Measurements from ENCODE around the gene COX18.

The COX18 gene

DNA sequence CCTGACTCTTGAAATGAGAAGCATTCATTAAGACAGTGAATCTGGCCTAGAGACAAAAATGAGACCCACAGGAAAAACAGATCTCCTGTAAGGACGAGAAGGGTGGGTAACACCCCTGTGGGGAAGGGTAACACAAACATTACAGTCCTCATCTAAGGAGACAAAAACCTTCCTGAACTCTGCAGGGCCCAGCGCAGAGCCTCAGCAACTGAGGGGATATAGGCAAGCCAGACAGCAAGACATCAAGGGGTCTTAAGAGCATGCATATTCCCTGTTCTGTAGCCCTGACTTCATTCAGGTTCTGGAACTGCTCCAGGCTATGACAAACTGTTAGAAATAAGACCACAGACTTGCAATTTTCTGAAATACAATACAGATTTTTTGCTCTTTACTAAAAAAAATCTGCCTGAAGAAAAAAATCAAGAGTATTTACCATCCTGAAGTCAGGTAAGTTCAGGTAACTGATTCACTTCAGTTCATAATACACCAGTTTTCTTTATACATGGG, 15.5 kb downstream of the COX18 start:
- H3K4me1 ChIP-seq (ENCODE audit: control insufficient read depth in 2 of 2, insufficient read depth in 2 of 2, low read length in 2 of 2), result no peaks in the 10 kb centered on the region
- H3K36me3 ChIP-seq (ENCODE audit: control insufficient read depth in 2 of 2, insufficient read depth in 2 of 2, low read length in 2 of 2), result peaks cover 20 to 39% of the 10 kb centered on the region in 2 donors
- no peaks in the 10 kb centered on the region for H3K27me3 ChIP-seq (ENCODE audit: control insufficient read depth in 2 of 2, insufficient read depth in 2 of 2, low read length in 2 of 2)
- no peak overlapping the region for H3K27ac ChIP-seq (ENCODE audit: low read depth in 2 of 2, low read length in 2 of 2)
- H3K9me3 ChIP-seq (ENCODE audit: control insufficient read depth in 2 of 2, low read length in 2 of 2), result no peaks in the 10 kb centered on the region
- no peak overlapping the region for H3K4me3 ChIP-seq (ENCODE audit: low read length in 2 of 2)
- H3K9ac ChIP-seq (ENCODE audit: low read depth in 1 of 2, low read length in 2 of 2), result no peak overlapping the region

GRCh38 chr4:73053076-73053475, 16.4 kb downstream of the COX18 start:
- Histone ChIP-seq H3K27ac (ENCODE audit: low read depth in 2 of 2, low read length in 2 of 2) (no peak overlapping the region), H3K9ac (ENCODE audit: low read depth in 1 of 2, low read length in 2 of 2) (no peak overlapping the region), H3K9me3 (ENCODE audit: control insufficient read depth in 2 of 2, low read length in 2 of 2) (no peaks in the 10 kb centered on the region), H3K27me3 (ENCODE audit: control insufficient read depth in 2 of 2, insufficient read depth in 2 of 2, low read length in 2 of 2) (no peaks in the 10 kb centered on the region), H3K4me1 (ENCODE audit: control insufficient read depth in 2 of 2, insufficient read depth in 2 of 2, low read length in 2 of 2) (no peaks in the 10 kb centered on the region), H3K36me3 (ENCODE audit: control insufficient read depth in 2 of 2, insufficient read depth in 2 of 2, low read length in 2 of 2) (peaks cover 11 to 30% of the 10 kb centered on the region in 2 donors), H3K4me3 (ENCODE audit: low read length in 2 of 2) (no peak overlapping the region)

GRCh38 chr4:73051625-73052024, 17.9 kb downstream of the COX18 start:
- H3K4me3 ChIP-seq (ENCODE audit: low read length in 2 of 2), result no peak overlapping the region
- peaks cover 8 to 18% of the 10 kb centered on the region in 2 donors for H3K36me3 ChIP-seq (ENCODE audit: control insufficient read depth in 2 of 2, insufficient read depth in 2 of 2, low read length in 2 of 2)
- no peak overlapping the region for H3K27ac ChIP-seq (ENCODE audit: low read depth in 2 of 2, low read length in 2 of 2)
- no peaks in the 10 kb centered on the region for H3K4me1 ChIP-seq (ENCODE audit: control insufficient read depth in 2 of 2, insufficient read depth in 2 of 2, low read length in 2 of 2)
- H3K27me3 ChIP-seq (ENCODE audit: control insufficient read depth in 2 of 2, insufficient read depth in 2 of 2, low read length in 2 of 2), result no peaks in the 10 kb centered on the region
- H3K9me3 ChIP-seq (ENCODE audit: control insufficient read depth in 2 of 2, low read length in 2 of 2), result no peaks in the 10 kb centered on the region
- H3K9ac ChIP-seq (ENCODE audit: low read depth in 1 of 2, low read length in 2 of 2), result no peak overlapping the region

- Histone ChIP-seq H3K27ac (ENCODE audit: low read depth in 2 of 2, low read length in 2 of 2) (no peak overlapping the region), H3K9ac (ENCODE audit: low read depth in 1 of 2, low read length in 2 of 2) (no peak overlapping the region), H3K9me3 (ENCODE audit: control insufficient read depth in 2 of 2, low read length in 2 of 2) (no peaks in the 10 kb centered on the region)
Measured at GRCh38 chr4:73045879-73046278, 23.6 kb downstream of the COX18 start.

DNA sequence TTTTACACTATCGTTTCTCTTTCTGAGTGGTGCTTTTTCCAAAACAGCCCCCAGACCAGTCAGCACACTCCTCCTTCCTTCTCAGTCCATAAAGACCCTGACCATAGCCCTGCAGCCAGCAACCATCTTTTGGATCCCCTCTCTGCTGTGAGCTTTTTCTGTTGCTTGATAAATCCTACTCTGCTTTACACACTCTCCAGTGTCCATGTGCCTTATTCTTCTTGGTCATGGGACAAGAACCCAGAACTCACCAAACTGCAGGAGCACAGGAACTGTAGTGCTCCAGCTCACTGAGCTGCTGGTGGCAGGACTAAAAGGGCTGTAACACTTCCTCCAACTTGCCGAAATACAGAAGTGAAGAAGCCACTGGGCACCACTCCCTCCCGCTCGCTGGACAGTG, 32.5 kb downstream of the COX18 start:
- H3K4me3 ChIP-seq (ENCODE audit: low read length in 2 of 2), result no peak overlapping the region
- H3K9me3 ChIP-seq (ENCODE audit: control insufficient read depth in 2 of 2, low read length in 2 of 2), result peaks cover 0 to 5% of the 10 kb centered on the region in 2 donors
- no peak overlapping the region for H3K27ac ChIP-seq (ENCODE audit: low read depth in 2 of 2, low read length in 2 of 2)
- no peaks in the 10 kb centered on the region for H3K4me1 ChIP-seq (ENCODE audit: control insufficient read depth in 2 of 2, insufficient read depth in 2 of 2, low read length in 2 of 2)
- no peak overlapping the region for H3K9ac ChIP-seq (ENCODE audit: low read depth in 1 of 2, low read length in 2 of 2)
- H3K27me3 ChIP-seq (ENCODE audit: control insufficient read depth in 2 of 2, insufficient read depth in 2 of 2, low read length in 2 of 2), result no peaks in the 10 kb centered on the region
- no peaks in the 10 kb centered on the region for H3K36me3 ChIP-seq (ENCODE audit: control insufficient read depth in 2 of 2, insufficient read depth in 2 of 2, low read length in 2 of 2)

More at GRCh38 chr4:73045879-73046278, 23.6 kb downstream of the COX18 start:
- H3K4me3 ChIP-seq (ENCODE audit: low read length in 2 of 2), result no peak overlapping the region
- H3K36me3 ChIP-seq (ENCODE audit: control insufficient read depth in 2 of 2, insufficient read depth in 2 of 2, low read length in 2 of 2), result no peaks in the 10 kb centered on the region
- no peaks in the 10 kb centered on the region for H3K27me3 ChIP-seq (ENCODE audit: control insufficient read depth in 2 of 2, insufficient read depth in 2 of 2, low read length in 2 of 2)
- H3K4me1 ChIP-seq (ENCODE audit: control insufficient read depth in 2 of 2, insufficient read depth in 2 of 2, low read length in 2 of 2), result no peaks in the 10 kb centered on the region

DNA sequence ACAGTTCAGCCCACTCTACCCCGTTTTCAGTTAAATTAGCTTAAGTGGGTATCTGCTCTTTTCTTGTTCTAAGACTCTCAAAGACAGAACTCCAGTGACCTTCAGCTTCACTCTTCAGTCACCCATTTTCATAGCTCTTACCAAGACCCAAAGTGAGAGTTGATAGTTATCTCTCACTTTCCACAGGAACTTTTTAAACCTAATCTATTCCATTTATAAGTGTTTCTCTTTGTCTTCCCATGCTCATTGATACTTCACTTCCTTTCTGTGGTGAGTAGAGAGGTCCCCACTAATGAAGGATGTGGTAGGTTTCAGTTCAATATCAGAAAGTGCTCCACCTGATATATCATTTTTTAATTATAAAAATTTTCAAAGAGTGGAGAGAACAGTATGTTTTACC, 33.4 kb downstream of the COX18 start:
- Histone ChIP-seq H3K9me3 (ENCODE audit: control insufficient read depth in 2 of 2, low read length in 2 of 2) (peaks cover 0 to 5% of the 10 kb centered on the region in 2 donors), H3K4me3 (ENCODE audit: low read length in 2 of 2) (no peak overlapping the region), H3K27ac (ENCODE audit: low read depth in 2 of 2, low read length in 2 of 2) (no peak overlapping the region), H3K27me3 (ENCODE audit: control insufficient read depth in 2 of 2, insufficient read depth in 2 of 2, low read length in 2 of 2) (no peaks in the 10 kb centered on the region), H3K9ac (ENCODE audit: low read depth in 1 of 2, low read length in 2 of 2) (no peak overlapping the region), H3K4me1 (ENCODE audit: control insufficient read depth in 2 of 2, insufficient read depth in 2 of 2, low read length in 2 of 2) (no peaks in the 10 kb centered on the region), H3K36me3 (ENCODE audit: control insufficient read depth in 2 of 2, insufficient read depth in 2 of 2, low read length in 2 of 2) (no peaks in the 10 kb centered on the region)

DNA sequence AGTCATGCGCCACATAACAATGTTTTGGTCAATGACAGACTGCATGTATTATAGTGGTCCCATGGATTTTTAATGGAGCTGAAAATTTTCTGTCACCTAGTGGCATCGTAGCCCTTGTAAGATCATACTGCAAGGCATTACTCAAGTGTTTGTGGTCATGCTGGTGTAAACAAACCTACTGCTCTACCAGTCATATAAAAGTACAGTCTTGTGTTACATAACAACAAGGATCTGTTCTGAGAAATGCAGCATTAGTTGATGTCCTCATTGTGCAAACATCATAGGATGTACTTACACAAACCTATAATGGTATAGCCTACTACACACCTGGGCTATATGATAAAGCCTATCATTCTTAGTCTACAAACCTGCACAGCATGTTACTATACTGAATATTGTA, 34.6 kb downstream of the COX18 start:
- peaks cover 0 to 5% of the 10 kb centered on the region in 2 donors for H3K9me3 ChIP-seq (ENCODE audit: control insufficient read depth in 2 of 2, low read length in 2 of 2)
- no peak overlapping the region for H3K9ac ChIP-seq (ENCODE audit: low read depth in 1 of 2, low read length in 2 of 2)
- no peaks in the 10 kb centered on the region for H3K36me3 ChIP-seq (ENCODE audit: control insufficient read depth in 2 of 2, insufficient read depth in 2 of 2, low read length in 2 of 2)
- H3K4me1 ChIP-seq (ENCODE audit: control insufficient read depth in 2 of 2, insufficient read depth in 2 of 2, low read length in 2 of 2), result no peaks in the 10 kb centered on the region
- no peaks in the 10 kb centered on the region for H3K27me3 ChIP-seq (ENCODE audit: control insufficient read depth in 2 of 2, insufficient read depth in 2 of 2, low read length in 2 of 2)
- H3K27ac ChIP-seq (ENCODE audit: low read depth in 2 of 2, low read length in 2 of 2), result no peak overlapping the region
- no peak overlapping the region for H3K4me3 ChIP-seq (ENCODE audit: low read length in 2 of 2)

DNA sequence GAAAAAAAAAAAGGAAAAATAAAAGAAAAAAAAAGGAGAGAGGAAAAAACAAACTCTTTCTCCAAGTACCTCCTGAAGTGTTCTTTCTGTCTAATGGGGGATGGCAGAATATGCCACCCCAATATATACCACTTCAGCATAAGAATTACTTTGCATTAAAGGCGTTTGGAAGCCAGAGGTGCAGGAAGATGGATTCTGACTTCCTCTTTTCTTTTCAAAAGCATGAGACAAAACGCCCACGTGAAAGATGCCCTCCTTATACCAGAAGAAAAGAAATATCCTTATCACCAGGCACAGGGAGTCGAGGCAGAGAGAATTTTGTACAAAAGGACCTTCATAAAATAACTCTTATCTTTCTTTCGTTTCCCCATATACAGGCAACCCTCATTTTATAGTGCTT, 40.9 kb downstream of the COX18 start:
- no peaks in the 10 kb centered on the region for H3K9me3 ChIP-seq (ENCODE audit: control insufficient read depth in 2 of 2, low read length in 2 of 2)
- H3K4me1 ChIP-seq (ENCODE audit: control insufficient read depth in 2 of 2, insufficient read depth in 2 of 2, low read length in 2 of 2), result peaks cover 0 to 4% of the 10 kb centered on the region in 2 donors
- H3K4me3 ChIP-seq (ENCODE audit: low read length in 2 of 2), result no peak overlapping the region
- no peaks in the 10 kb centered on the region for H3K27me3 ChIP-seq (ENCODE audit: control insufficient read depth in 2 of 2, insufficient read depth in 2 of 2, low read length in 2 of 2)
- H3K9ac ChIP-seq (ENCODE audit: low read depth in 1 of 2, low read length in 2 of 2), result no peak overlapping the region
- no peak overlapping the region for H3K27ac ChIP-seq (ENCODE audit: low read depth in 2 of 2, low read length in 2 of 2)
- H3K36me3 ChIP-seq (ENCODE audit: control insufficient read depth in 2 of 2, insufficient read depth in 2 of 2, low read length in 2 of 2), result no peaks in the 10 kb centered on the region

DNA sequence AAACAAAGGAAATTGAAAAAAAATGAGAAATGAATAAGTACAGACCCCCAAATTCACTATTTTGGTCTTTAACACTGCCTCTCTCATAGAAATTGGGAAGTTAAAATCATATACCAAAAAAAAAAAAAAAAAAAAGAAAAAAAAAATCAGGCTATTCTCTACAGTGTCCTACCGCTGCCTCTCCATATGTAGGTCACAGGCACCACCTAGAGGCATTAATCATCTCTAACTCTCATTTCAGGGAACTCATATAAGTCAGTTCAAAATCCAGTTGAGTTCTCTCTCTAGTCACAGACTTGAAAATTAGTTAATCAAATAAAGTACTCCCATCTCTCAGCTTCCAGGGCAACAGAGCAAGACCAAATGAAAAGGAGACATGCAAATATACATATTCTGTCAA, 47.9 kb downstream of the COX18 start:
- no peaks in the 10 kb centered on the region for H3K9me3 ChIP-seq (ENCODE audit: control insufficient read depth in 2 of 2, low read length in 2 of 2)
- no peak overlapping the region for H3K4me3 ChIP-seq (ENCODE audit: low read length in 2 of 2)
- no peak overlapping the region for H3K27ac ChIP-seq (ENCODE audit: low read depth in 2 of 2, low read length in 2 of 2)
- H3K27me3 ChIP-seq (ENCODE audit: control insufficient read depth in 2 of 2, insufficient read depth in 2 of 2, low read length in 2 of 2), result no peaks in the 10 kb centered on the region
- H3K36me3 ChIP-seq (ENCODE audit: control insufficient read depth in 2 of 2, insufficient read depth in 2 of 2, low read length in 2 of 2), result no peaks in the 10 kb centered on the region
- no peak overlapping the region for H3K9ac ChIP-seq (ENCODE audit: low read depth in 1 of 2, low read length in 2 of 2)
- no peaks in the 10 kb centered on the region for H3K4me1 ChIP-seq (ENCODE audit: control insufficient read depth in 2 of 2, insufficient read depth in 2 of 2, low read length in 2 of 2)

DNA sequence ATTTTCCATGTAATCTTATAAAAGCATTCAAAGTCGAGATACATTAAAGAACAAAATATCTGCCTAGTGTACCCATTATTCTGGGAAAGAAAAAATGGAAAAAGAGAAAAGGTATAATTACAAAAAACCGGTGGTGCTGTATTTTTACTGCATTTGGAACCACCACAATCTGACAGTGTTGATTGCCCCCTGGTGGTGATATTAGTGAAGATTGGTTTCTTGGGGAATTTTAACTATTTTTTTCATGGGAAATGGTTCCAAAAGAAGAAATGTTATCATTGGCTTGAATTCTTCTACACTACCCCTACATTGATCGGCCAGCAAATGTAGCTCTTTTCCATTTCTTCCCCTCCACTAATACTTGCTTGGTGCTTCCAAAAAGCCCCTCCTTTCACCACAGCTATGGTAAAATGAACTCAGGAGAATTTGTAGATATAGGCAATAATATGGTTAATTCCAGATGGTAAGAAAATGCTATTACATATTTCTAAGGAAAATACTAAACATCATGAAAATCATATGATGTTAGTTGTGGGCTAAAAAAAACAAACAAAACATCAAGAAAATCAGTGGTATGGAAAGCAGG, 50.0 kb downstream of the COX18 start:
- no peaks in the 10 kb centered on the region for H3K4me1 ChIP-seq (ENCODE audit: control insufficient read depth in 2 of 2, insufficient read depth in 2 of 2, low read length in 2 of 2)
- no peak overlapping the region for H3K4me3 ChIP-seq (ENCODE audit: low read length in 2 of 2)
- H3K27me3 ChIP-seq (ENCODE audit: control insufficient read depth in 2 of 2, insufficient read depth in 2 of 2, low read length in 2 of 2), result no peaks in the 10 kb centered on the region
- no peak overlapping the region for H3K9ac ChIP-seq (ENCODE audit: low read depth in 1 of 2, low read length in 2 of 2)
- H3K27ac ChIP-seq (ENCODE audit: low read depth in 2 of 2, low read length in 2 of 2), result no peak overlapping the region
- no peaks in the 10 kb centered on the region for H3K9me3 ChIP-seq (ENCODE audit: control insufficient read depth in 2 of 2, low read length in 2 of 2)
- no peaks in the 10 kb centered on the region for H3K36me3 ChIP-seq (ENCODE audit: control insufficient read depth in 2 of 2, insufficient read depth in 2 of 2, low read length in 2 of 2)

Measured in mucosa of rectum (tissue), 2 donors.